Liver (tissue), 9 donors: ENCODE data around the gene SRSF4. TPM values are rescaled to one million over a fixed set of nuclear protein-coding genes. Genes with fewer than 3 reads are reported as not detected.

ENCODE experiments used
- DNase-seq: peaks from one replicate; pipeline ENCODE4 v3.0.0-alpha.2; 2017; ENCODE audit warnings: low spot score
- H3K27ac ChIP-seq, 2 donors: one replicate each; pipeline ENCODE4 v1.7.0; 2013; ENCODE audit warnings: inconsistent platforms in 2 of 2, low read length in 2 of 2, control low read depth in 1 of 2, low read depth in 1 of 2, mild to moderate bottlenecking in 1 of 2
- H3K27me3 ChIP-seq, 4 donors: one replicate each; pipeline versions ENCODE4 v1.6.1 to v1.7.0; 2013; ENCODE audit warnings: low read length in 3 of 4, inconsistent platforms in 1 of 4, mild to moderate bottlenecking in 1 of 4, moderate library complexity in 1 of 4; ENCODE audit not compliant: control insufficient read depth in 4 of 4, insufficient read depth in 4 of 4
- H3K36me3 ChIP-seq, 4 donors: one replicate each; pipeline versions ENCODE4 v1.6.1 to v1.7.0; 2013; ENCODE audit warnings: low read length in 3 of 4, mild to moderate bottlenecking in 3 of 4, low read depth in 1 of 4, moderate library complexity in 1 of 4; ENCODE audit not compliant: control insufficient read depth in 4 of 4, insufficient read depth in 3 of 4
- H3K4me1 ChIP-seq, 4 donors: one replicate each; pipeline versions ENCODE4 v1.6.1 to v1.7.0; 2013; ENCODE audit warnings: low read length in 3 of 4, mild to moderate bottlenecking in 3 of 4, moderate library complexity in 1 of 4; ENCODE audit not compliant: control insufficient read depth in 4 of 4, insufficient read depth in 4 of 4
- H3K4me3 ChIP-seq, 3 donors: one replicate each; pipeline versions ENCODE4 v1.6.1 to v1.7.0; 2013; ENCODE audit warnings: low read length in 3 of 3, control low read depth in 1 of 3, low read depth in 1 of 3, mild to moderate bottlenecking in 1 of 3
- H3K9ac ChIP-seq, 2 donors: one replicate each; pipeline ENCODE4 v1.7.0; 2013; ENCODE audit warnings: low read length in 2 of 2, mild to moderate bottlenecking in 2 of 2, moderate library complexity in 2 of 2, control low read depth in 1 of 2, low read depth in 1 of 2
- H3K9me3 ChIP-seq, 4 donors: one replicate each; pipeline versions ENCODE4 v1.6.1 to v1.7.0; 2013; ENCODE audit warnings: low read length in 3 of 4; ENCODE audit not compliant: control insufficient read depth in 4 of 4
- ATF3 ChIP-seq: IDR thresholded peaks from 2 replicates; pipeline ENCODE4 v1.6.1; 2016; ENCODE audit warnings: antibody characterized with exemption
- CTCF ChIP-seq: fragments of 150-350 bp; IDR thresholded peaks from 2 replicates; pipeline ENCODE4 v1.5.1; 2017; ENCODE audit warnings: improper control_type of control experiment, low read depth, low read length; ENCODE audit not compliant: missing input control
- EGR1 ChIP-seq, 2 donors: IDR thresholded peaks; 2 replicates each; pipeline ENCODE4 v1.6.1; 2016 to 2018; ENCODE audit warnings: antibody characterized with exemption in 2 of 2, low read depth in 2 of 2
- FOXA1 ChIP-seq: IDR thresholded peaks from 2 replicates; pipeline ENCODE4 v1.6.1; 2016; ENCODE audit warnings: antibody characterized with exemption
- HNF4G ChIP-seq: IDR thresholded peaks from 2 replicates; pipeline ENCODE4 v1.6.1; 2016; ENCODE audit warnings: antibody characterized with exemption
- RAD21 ChIP-seq, 2 donors: IDR thresholded peaks; 2 replicates each; pipeline ENCODE4 v1.6.1; 2016; ENCODE audit warnings: antibody characterized with exemption in 2 of 2, mild to moderate bottlenecking in 2 of 2
- REST ChIP-seq: IDR thresholded peaks from 2 replicates; pipeline ENCODE4 v1.6.1; 2016; ENCODE audit warnings: antibody characterized with exemption, mild to moderate bottlenecking
- RXRA ChIP-seq, 2 donors: IDR thresholded peaks; 2 replicates each; pipeline ENCODE4 v1.6.1; 2017 to 2018; ENCODE audit warnings: antibody characterized with exemption in 2 of 2, mild to moderate bottlenecking in 1 of 2
- TAF1 ChIP-seq: conservative IDR thresholded peaks from 2 replicates; pipeline ENCODE4 v1.6.1; 2016; ENCODE audit warnings: antibody characterized with exemption, mild to moderate bottlenecking
- WGBS: extraction: QIAGEN DNeasy Blood & Tissue Kit; methylation state at CpG from one replicate; pipeline ENCODE4 v1.1.7; 2013; 5-methylcytosine and 5-hydroxymethylcytosine counted together
- polyA plus RNA-seq, 2 donors: library from polyadenylated mRNA; stranded (reverse) in 1 of 2; unstranded in 1 of 2; fragments of 200-250 nt in 1 of 2; fragments of >200 nt in 1 of 2; fragmentation: Nextera tagmentation in 1 of 2; extraction: Ambion mirVana in 1 of 2; gene quantifications; one replicate each; pipeline versions ENCODE4 v1.2.1 to v1.2.3, GENCODE V29; 2013 to 2015
- total RNA-seq, 2 donors: library from RNA; depleted of rRNA; stranded (reverse); fragments of >200 nt; gene quantifications; one replicate each; pipeline ENCODE4 v1.2.3, GENCODE V29; 2014
- donor health status: healthy.
- donor health status: healthy.
- donor health status: healthy.
- donor health status: healthy.
- donor health status: healthy.

SRSF4 gene
- total and polyA plus RNA-seq, 4 donors = 24.0 to 45.8 (median 30.2) TPM

- Histone ChIP-seq H3K27me3 (no peaks in the 10 kb centered on the region), H3K9me3 (no peaks in the 10 kb centered on the region), H3K4me3 (peak within 1 kb of the TSS; percentile 54 to 69 (median 68)), H3K4me1 (peaks cover 12 to 25% (median 21%) of the 10 kb centered on the region in 4 donors), H3K27ac (peak within 1 kb of the TSS; percentile 69 to 84), H3K36me3 (no peaks in the 10 kb centered on the region), H3K9ac (peak within 1 kb of the TSS in 1 of 2 donors; percentile 28)
- TF ChIP-seq EGR1 (IDR thresholded peaks at IDR 0.05; ENCODE audit: low read depth in 2 of 2) = no peak
- TF ChIP-seq REST = no peak
- no peak for TF ChIP-seq ATF3
- no peak for TF ChIP-seq RXRA (IDR thresholded peaks at IDR 0.05)
- no peak for TF ChIP-seq CTCF
- TF ChIP-seq FOXA1 = no peak
- TF ChIP-seq TAF1 = no peak
- WGBS = under 1% methylated on average over 46 of the region's 46 CpGs
- DNase-seq = peak; percentile 63
Observed at GRCh38 chr1:29123887-29124365, 57.8 kb downstream of the SRSF4 start, which contains the start of gene TMEM200B. TSS of gene TMEM200B (minus strand) at chr1:29123903. CDS start at chr1:29121828, 2,075 bp downstream.

- H3K4me3 ChIP-seq = peak overlapping the region; percentile 43 to 68 (median 57)
- H3K36me3 ChIP-seq = peaks cover 0 to 3% (median 1%) of the 10 kb centered on the region in 4 donors
- no peaks in the 10 kb centered on the region for H3K27me3 ChIP-seq
- H3K4me1 ChIP-seq = peaks cover 12 to 25% (median 21%) of the 10 kb centered on the region in 4 donors
- WGBS = 6% methylated on average over 70 of the region's 70 CpGs
- H3K27ac ChIP-seq = peak overlapping the region; percentile 18 to 66
- H3K9me3 ChIP-seq = no peaks in the 10 kb centered on the region
- no peak overlapping the region for H3K9ac ChIP-seq
- TF ChIP-seq RAD21 (IDR thresholded peaks at IDR 0.05) (no peak), REST (no peak), HNF4G (no peak), RXRA (IDR thresholded peaks at IDR 0.05) (no peak)
- DNase-seq = no peak
Observed at GRCh38 chr1:29123053-29123886, 58.4 kb downstream of the SRSF4 start.
